ENCODE results near the gene C10orf95. TPM values are rescaled to one million over a fixed set of nuclear protein-coding genes. Genes with fewer than 3 reads are reported as not detected.

Gene C10orf95
- total and polyA plus RNA-seq, 2 donors (not counting 1 experiment from before 2014, with no cell fraction given), result 0.32 to 0.63 TPM

DNA sequence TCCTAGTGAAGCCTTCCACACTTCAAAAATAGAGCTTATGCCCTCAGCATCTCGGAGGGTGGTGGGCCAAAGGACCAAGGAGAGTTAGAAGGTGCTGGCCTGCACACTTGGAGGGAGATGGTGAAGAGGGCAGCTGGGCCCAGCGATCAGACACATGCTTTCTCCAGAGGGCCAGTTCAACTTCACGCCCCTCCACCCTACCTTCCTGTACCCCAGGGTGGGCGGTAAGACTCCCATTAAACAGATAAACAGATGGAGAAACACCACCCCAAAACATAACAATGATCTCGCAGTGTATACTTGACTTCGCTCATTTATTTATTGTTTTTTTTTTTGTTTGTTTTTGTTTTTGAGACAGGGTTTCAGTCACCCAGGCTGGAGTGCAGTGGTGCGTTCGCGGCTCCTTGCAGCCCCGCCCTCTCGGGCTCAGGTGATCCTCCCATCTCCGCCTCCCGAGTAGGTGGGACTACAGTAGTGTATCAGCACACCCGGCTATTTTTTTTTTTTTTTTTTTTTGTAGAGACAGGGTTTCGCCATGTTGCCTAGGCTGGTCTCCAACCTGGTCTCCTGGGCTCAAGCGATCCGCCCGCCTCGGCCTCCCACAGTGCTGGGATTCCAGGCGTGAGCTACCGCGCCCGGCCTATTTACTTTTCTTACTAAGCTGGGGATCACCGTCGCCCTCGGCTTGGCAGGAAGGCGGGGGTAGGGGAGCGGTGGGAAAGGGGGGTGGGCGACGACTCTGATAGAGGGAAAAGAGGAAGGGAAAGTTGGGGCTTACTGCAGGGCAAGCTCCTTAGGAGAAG is 1.8 kb downstream of the C10orf95 start:
- ChIA-PET POLR2A (interaction anchor here (1.2 to 3.4 kb wide), 7 partner anchors 12 to 55 kb away, joined by 3 to 31 read pairs (median 18); partner anchors contain the start of genes ACTR1A, CUEDC2, FBXL15 and NFKB2), CTCF (interaction anchor here (0.6 to 6.2 kb wide), 10 partner anchors 12 to 218 kb away, joined by 3 to 32 read pairs (median 10); partner anchors contain the start of genes CUEDC2, FBXL15 and NFKB2)
- Histone ChIP-seq H3K36me3 (replicated peaks in 1 of 2; ENCODE audit: control extremely low read depth in 1 of 2, control insufficient read depth in 1 of 2, extremely low read depth in 1 of 2, insufficient read depth in 2 of 2, low read length in 1 of 2) (peaks cover 0 to 8% of the 10 kb centered on the region in 2 experiments), H3K4me2 (replicated peaks; ENCODE audit: low read depth, low read length, poor library complexity, severe bottlenecking) (peak overlapping the region; percentile 85), H3K79me2 (ENCODE audit: control insufficient read depth, insufficient read depth, low read length) (peaks cover 10% of the 10 kb centered on the region), H3K27ac (ENCODE audit: low read length in 2 of 2) (peak overlapping the region; percentile 81 to 86), H2AFZ (ENCODE audit: insufficient read depth, low read depth, low read length, poor library complexity, severe bottlenecking) (peak overlapping the region; percentile 83), H3K4me3 (ENCODE audit: control extremely low read depth in 1 of 5, extremely low read depth in 1 of 5, insufficient read depth in 1 of 5, low read depth in 2 of 5, low read length in 4 of 5) (peak overlapping the region; percentile 75 to 97 (median 87)), H3K9me3 (ENCODE audit: control extremely low read depth in 1 of 3, control insufficient read depth in 2 of 3, insufficient read depth in 1 of 3, low read length in 2 of 3) (no peaks in the 10 kb centered on the region), H3K4me1 (ENCODE audit: control insufficient read depth in 2 of 2, insufficient read depth in 2 of 2, low read length in 2 of 2) (peaks cover 12 to 15% of the 10 kb centered on the region in 2 donors), H4K20me1 (ENCODE audit: control insufficient read depth, insufficient read depth, low read length, poor library complexity, severe bottlenecking) (peaks cover 13% of the 10 kb centered on the region), H3K27me3 (replicated peaks in 1 of 4; ENCODE audit: control extremely low read depth in 1 of 4, control insufficient read depth in 3 of 4, insufficient read depth in 4 of 4, low read length in 3 of 4) (no peaks in the 10 kb centered on the region), H3K9ac (ENCODE audit: low read length) (peak overlapping the region; percentile 75)
- 0% methylated on average over 6 of the region's 30 CpGs for WGBS (ENCODE audit: insufficient coverage)
- DNase-seq, result peak; percentile 90
- intact Hi-C loops (cut with micrococcal nuclease), result loop anchor here (1.0 kb wide), 7 partner anchors 12 to 297 kb away; partner anchors contain the start of genes ACTR1A, CUEDC2 and NOLC1
- no peaks in the 10 kb centered on the region for H3K9me3 Mint-ChIP-seq (ENCODE audit: insufficient read depth)
- H3K27ac Mint-ChIP-seq, result peak overlapping the region; percentile 97
- peak overlapping the region; percentile 97 for H3K4me3 Mint-ChIP-seq
- ATAC-seq (ENCODE audit: low read depth), result peak; percentile 67
- H3K27me3 Mint-ChIP-seq, result no peaks in the 10 kb centered on the region
- TF ChIP-seq CTCF (IDR thresholded peaks at IDR 0.05) (no peak), EZH2 (IDR thresholded peaks at IDR 0.05; ENCODE audit: borderline replicate concordance, insufficient read depth, low read depth, low read length, poor library complexity, severe bottlenecking) (no peak)
- H3K4me1 Mint-ChIP-seq, result peaks cover 19% of the 10 kb centered on the region

GRCh38 chr10:102444851-102445250 is 6.5 kb downstream of the C10orf95 start:
- Histone ChIP-seq H3K9ac (ENCODE audit: low read length) (no peak overlapping the region), H3K27ac (ENCODE audit: low read length in 2 of 2) (no peak overlapping the region), H3K36me3 (replicated peaks in 1 of 2; ENCODE audit: control extremely low read depth in 1 of 2, control insufficient read depth in 1 of 2, extremely low read depth in 1 of 2, insufficient read depth in 2 of 2, low read length in 1 of 2) (no peaks in the 10 kb centered on the region), H3K9me3 (ENCODE audit: control extremely low read depth in 1 of 3, control insufficient read depth in 2 of 3, insufficient read depth in 1 of 3, low read length in 2 of 3) (no peaks in the 10 kb centered on the region), H3K4me3 (ENCODE audit: control extremely low read depth in 1 of 5, extremely low read depth in 1 of 5, insufficient read depth in 1 of 5, low read depth in 2 of 5, low read length in 4 of 5) (no peak overlapping the region), H2AFZ (ENCODE audit: insufficient read depth, low read depth, low read length, poor library complexity, severe bottlenecking) (no peak overlapping the region), H4K20me1 (ENCODE audit: control insufficient read depth, insufficient read depth, low read length, poor library complexity, severe bottlenecking) (no peaks in the 10 kb centered on the region), H3K79me2 (ENCODE audit: control insufficient read depth, insufficient read depth, low read length) (no peaks in the 10 kb centered on the region), H3K4me2 (replicated peaks; ENCODE audit: low read depth, low read length, poor library complexity, severe bottlenecking) (no peak overlapping the region), H3K27me3 (replicated peaks in 1 of 4; ENCODE audit: control extremely low read depth in 1 of 4, control insufficient read depth in 3 of 4, insufficient read depth in 4 of 4, low read length in 3 of 4) (no peaks in the 10 kb centered on the region), H3K4me1 (ENCODE audit: control insufficient read depth in 2 of 2, insufficient read depth in 2 of 2, low read length in 2 of 2) (peaks cover 4 to 6% of the 10 kb centered on the region in 2 donors)
- Mint-ChIP-seq H3K27me3 (no peaks in the 10 kb centered on the region), H3K27ac (no peak overlapping the region), H3K9me3 (ENCODE audit: insufficient read depth) (no peaks in the 10 kb centered on the region), H3K4me3 (no peak overlapping the region), H3K4me1 (peaks cover 7% of the 10 kb centered on the region)
- CTCF ChIA-PET, result no interaction called here
- POLR2A ChIA-PET, result interaction anchor here (0.7 kb wide), 1 partner anchor 489 kb away, joined by 11 read pairs; no protein-coding TSS in a partner anchor
- TF ChIP-seq CTCF (IDR thresholded peaks at IDR 0.05) (no peak), EZH2 (IDR thresholded peaks at IDR 0.05; ENCODE audit: borderline replicate concordance, insufficient read depth, low read depth, low read length, poor library complexity, severe bottlenecking) (no peak)
- intact Hi-C loops (cut with micrococcal nuclease), result no loop called here
- DNase-seq (no peak), ATAC-seq (ENCODE audit: low read depth) (no peak)
- WGBS (ENCODE audit: insufficient coverage), result no CpG with 5 or more reads among the region's 2 CpGs

Measured in B cell (primary cell).